ENCODE results near the gene DAPK2.

- TF ChIP-seq, protein P1, sequence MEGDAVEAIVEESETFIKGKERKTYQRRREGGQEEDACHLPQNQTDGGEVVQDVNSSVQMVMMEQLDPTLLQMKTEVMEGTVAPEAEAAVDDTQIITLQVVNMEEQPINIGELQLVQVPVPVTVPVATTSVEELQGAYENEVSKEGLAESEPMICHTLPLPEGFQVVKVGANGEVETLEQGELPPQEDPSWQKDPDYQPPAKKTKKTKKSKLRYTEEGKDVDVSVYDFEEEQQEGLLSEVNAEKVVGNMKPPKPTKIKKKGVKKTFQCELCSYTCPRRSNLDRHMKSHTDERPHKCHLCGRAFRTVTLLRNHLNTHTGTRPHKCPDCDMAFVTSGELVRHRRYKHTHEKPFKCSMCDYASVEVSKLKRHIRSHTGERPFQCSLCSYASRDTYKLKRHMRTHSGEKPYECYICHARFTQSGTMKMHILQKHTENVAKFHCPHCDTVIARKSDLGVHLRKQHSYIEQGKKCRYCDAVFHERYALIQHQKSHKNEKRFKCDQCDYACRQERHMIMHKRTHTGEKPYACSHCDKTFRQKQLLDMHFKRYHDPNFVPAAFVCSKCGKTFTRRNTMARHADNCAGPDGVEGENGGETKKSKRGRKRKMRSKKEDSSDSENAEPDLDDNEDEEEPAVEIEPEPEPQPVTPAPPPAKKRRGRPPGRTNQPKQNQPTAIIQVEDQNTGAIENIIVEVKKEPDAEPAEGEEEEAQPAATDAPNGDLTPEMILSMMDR (IDR thresholded peaks at IDR 0.05) = no peak
- no peak for TF ChIP-seq USF2 (IDR thresholded peaks at IDR 0.05; ENCODE audit: borderline replicate concordance, low read depth, low read length)
- TF ChIP-seq EP300 (IDR thresholded peaks at IDR 0.05; ENCODE audit: borderline replicate concordance in 1 of 2, low read depth in 1 of 2, low read length in 1 of 2) = no peak
- TF ChIP-seq MXI1 (IDR thresholded peaks at IDR 0.05; ENCODE audit: low read depth, low read length) = no peak
- TF ChIP-seq ZBTB33 (IDR thresholded peaks at IDR 0.05; ENCODE audit: borderline replicate concordance, low read depth) = no peak
- TF ChIP-seq GABPA (IDR thresholded peaks at IDR 0.05; ENCODE audit: low read depth) = no peak
These were observed 130.9 kb downstream of the DAPK2 start for GRCh38 chr15:63915209-63915872.

Measured in SK-N-SH (cell line).